MM.1S (cell line): Measurements from ENCODE around the gene CYTH3.

Experiments used
- EZH2 ChIP-seq: fragments of 300-600 bp; sonication (generic); optimal IDR thresholded peaks from 2 replicates; pipeline ENCODE3; 2017; ENCODE audit warnings: low read depth, mild to moderate bottlenecking, antibody characterized with exemption, low read length, mixed read lengths
- EZH2phosphoT487 ChIP-seq: fragments of 300-600 bp; sonication (generic); IDR thresholded peaks from 2 replicates; pipeline ENCODE4 v1.6.1; 2018; ENCODE audit warnings: antibody characterized with exemption, low read length
- TF ChIP-seq, protein P1 (sequence below): fragments of 300-600 bp; sonication (generic); IDR thresholded peaks from 2 replicates; pipeline ENCODE4 v1.5.1; 2016; ENCODE audit warnings: antibody characterized with exemption, low read length, mixed read lengths

DNA sequence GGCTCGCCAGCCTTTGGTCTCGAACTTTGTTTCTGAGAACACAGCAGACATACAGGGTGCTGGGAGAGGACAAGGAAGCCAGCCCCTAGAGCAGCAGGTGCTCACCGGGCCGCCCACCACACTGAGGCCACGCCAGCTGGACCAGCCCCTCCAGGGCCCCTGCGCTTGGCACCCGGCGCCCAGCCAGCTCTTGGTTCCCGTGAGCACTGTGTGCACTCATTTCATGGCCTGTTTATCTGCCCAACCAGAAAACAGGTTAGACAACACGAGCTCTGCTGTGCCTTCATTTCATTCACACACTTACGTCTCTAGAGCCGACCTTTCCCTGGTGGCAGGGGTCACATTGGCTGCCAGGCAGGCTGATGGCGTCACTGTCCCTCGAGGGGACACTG, 104.0 kb downstream of the CYTH3 start:
- no peak for TF ChIP-seq EZH2phosphoT487
- no peak for TF ChIP-seq EZH2
- TF ChIP-seq, protein P1, sequence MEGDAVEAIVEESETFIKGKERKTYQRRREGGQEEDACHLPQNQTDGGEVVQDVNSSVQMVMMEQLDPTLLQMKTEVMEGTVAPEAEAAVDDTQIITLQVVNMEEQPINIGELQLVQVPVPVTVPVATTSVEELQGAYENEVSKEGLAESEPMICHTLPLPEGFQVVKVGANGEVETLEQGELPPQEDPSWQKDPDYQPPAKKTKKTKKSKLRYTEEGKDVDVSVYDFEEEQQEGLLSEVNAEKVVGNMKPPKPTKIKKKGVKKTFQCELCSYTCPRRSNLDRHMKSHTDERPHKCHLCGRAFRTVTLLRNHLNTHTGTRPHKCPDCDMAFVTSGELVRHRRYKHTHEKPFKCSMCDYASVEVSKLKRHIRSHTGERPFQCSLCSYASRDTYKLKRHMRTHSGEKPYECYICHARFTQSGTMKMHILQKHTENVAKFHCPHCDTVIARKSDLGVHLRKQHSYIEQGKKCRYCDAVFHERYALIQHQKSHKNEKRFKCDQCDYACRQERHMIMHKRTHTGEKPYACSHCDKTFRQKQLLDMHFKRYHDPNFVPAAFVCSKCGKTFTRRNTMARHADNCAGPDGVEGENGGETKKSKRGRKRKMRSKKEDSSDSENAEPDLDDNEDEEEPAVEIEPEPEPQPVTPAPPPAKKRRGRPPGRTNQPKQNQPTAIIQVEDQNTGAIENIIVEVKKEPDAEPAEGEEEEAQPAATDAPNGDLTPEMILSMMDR, result no peak
